ENCODE results near the gene VN1R5.

DNA sequence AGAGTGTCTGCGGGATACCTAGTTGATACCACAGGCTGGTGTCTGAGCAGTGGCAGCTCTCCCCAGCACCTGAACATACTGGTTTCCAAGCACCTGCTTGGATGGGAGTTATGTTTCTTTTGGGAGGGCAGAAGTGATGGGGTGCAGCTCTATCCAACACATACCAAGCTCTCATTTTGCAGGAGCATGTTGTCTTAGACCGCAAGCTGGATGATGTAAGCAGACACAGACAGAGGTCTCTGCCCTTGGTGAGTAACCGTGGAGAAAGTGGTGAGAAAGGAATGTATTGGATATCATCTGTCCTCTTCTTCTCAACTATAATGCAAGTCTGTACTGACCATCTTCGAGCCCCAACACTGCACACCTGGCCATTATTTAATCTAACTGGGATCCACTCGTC is 38.4 kb downstream of the VN1R5 start:
- TF ChIP-seq GATA3 (IDR thresholded peaks at IDR 0.05; ENCODE audit: low read depth, low read length) (no peak), GATA2 (IDR thresholded peaks at IDR 0.05; ENCODE audit: low read depth, low read length) (no peak)

All from SH-SY5Y (cell line).